GM21367 (cell line): ENCODE results near the gene HYAL1.
"Not testable (repeated sequence)": the region's sequence is repeated elsewhere in the genome, so short reads cannot be mapped to it uniquely, and the experiment has no call there.

Experiments used
- ATAC-seq: cut with Tn5 transposase; IDR thresholded peaks from one replicate; pipeline ENCODE4 v1.9.1; 2021; ENCODE audit not compliant: unreplicated experiment

The HYAL1 gene

DNA sequence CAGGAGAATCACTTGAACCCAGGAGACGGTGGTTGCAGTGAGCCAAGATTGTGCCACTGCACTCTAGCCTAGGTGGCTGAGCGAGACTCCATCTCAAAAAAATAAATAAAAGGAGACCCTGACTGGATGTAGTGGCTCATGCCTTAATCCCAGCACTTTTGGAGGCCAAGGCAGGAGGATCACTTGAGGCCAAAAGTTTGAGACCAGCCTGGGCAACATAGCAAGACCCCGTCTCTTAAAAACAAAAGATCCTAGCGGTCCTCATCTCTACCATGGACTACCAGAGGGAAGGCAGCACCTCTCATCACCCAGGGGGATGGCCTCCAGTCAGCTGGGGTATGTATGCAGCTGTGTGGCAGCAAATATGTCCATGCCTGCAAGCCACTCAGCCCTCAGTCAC lies 41.2 kb downstream of the HYAL1 start:
- not testable (repeated sequence) for ATAC-seq

- ATAC-seq, result no peak
Measured at GRCh38 chr3:50261505-50261904, 41.9 kb downstream of the HYAL1 start.

DNA sequence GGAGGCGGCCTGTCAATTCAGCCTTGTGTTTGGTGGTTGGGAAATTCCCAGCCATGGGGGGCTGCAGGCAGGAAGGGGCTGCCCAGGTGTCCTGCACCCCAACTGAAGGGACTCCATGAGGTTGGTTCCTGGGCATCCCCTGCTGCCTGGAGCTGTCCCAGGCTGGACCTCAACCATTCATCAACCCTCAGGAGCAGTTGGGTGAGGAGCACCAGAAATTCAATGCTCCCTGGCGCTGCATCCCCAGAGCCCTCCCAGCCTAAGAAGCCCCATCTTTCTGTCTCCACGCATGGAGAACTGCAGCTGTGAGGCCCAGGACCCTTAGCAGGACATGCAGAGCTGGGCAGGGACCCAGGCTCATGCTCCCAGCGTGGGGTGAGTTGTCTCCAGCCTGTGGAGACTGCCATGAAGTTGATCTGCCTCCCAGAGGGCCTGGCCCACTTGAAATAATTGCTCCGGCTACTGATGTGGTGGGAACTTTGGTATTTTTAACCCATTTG lies 42.4 kb downstream of the HYAL1 start:
- no peak for ATAC-seq

GRCh38 chr3:50260027-50260941 lies 43.1 kb downstream of the HYAL1 start:
- peak; percentile 81 for ATAC-seq

DNA sequence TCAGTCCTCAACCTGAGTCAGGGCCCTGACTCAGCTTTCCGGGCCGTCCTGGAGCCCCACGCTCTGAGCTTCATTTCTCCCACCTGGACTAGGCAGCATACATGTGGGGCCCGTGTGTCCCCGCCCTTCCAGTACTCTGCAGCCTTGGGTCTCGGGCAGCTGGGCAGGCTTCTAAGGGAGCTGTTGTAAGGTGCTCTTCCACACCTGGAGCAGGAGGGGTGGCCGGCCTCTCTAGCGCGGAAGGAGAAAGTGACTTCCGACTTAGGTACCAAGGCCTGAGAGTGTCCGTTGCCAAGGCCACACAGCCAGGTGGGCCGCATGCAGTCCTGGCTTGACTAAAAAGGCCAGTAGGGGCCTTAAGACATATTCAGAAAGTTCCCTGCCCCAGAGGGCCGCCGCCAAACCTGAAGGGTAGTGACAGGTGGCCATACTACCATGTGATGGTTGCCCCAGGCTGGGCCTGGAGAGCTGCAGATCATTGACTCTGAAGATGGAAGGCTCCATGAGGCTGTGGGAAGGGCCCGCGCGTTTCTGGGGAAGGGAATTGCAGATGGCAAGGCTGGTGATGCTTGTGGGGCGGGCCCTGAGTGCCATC lies 43.8 kb downstream of the HYAL1 start:
- peak; percentile 11 for ATAC-seq

GRCh38 chr3:50258979-50259378 lies 44.4 kb downstream of the HYAL1 start:
- no peak for ATAC-seq

DNA sequence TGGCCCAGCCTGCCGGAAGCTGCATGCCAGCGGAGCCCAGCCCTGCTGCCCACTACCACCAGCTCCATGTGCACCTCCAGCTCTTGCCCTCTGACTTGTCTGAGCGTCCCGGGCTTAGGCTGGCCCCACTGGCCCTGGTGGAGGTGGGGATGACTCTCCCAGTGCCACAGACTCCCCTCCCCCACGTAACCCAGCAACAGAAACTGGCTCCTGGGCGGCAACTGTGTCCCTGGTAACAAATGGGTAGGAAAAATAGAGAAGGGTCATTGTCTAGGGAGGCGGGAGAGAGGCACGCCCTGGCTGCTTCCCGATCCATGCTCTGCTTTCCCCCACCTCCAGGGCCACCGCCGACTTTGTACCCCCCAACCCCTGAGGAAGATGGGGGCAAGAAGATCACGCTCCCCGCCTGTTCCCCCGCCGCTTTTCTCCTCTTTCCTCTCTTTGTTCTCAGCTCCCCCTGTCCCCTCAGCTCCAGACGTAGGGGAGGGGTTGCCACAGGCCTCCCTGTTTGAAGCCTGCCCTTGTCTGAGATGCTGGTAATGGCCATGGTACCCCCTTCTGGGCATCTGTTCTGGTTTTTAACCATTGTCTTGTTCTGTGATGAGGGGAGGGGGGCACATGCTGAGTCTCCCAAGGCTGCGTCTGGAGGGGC lies 45.2 kb downstream of the HYAL1 start:
- no peak for ATAC-seq

- ATAC-seq, result no peak
Measured at GRCh38 chr3:50256978-50257890, 46.1 kb downstream of the HYAL1 start.

DNA sequence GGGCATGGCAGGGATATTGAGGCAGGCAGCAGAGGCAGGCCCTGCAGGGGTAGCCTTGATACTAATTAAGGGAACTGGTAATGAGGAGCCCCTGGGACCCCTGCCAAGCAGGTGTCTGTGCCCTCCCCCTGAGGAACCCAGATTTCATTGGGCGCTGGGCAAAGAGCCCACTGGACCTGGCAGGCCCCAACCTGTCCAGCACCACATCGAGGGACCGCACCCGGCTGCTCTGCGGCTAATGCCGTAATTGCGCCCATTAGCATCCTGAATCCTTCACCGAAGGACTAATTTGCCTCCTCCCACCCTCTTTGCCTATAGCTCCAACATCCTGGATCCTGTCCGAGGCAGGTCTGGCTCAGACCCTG lies 48.1 kb downstream of the HYAL1 start:
- no peak for ATAC-seq

GRCh38 chr3:50254577-50255250 lies 48.7 kb downstream of the HYAL1 start:
- ATAC-seq, result no peak

DNA sequence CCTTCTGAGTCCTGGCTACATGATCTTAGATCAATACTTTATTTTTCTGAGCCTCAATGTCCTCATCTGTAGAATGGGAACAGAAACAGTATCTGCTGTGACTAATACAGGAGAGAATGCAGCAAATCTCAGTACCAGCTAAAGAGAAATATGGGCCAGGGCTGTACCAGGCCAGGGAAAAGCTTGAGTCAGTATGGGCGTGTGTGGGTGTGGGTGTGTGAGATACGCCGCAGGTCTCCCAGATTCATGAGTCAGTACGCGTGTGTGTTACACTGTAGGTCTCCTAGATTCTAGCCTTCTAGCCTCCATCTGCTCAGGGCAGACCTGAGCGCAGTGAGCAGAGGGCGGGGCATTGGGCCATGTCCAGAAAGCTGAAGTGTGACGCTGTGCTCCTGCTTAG lies 52.2 kb downstream of the HYAL1 start:
- no peak for ATAC-seq

DNA sequence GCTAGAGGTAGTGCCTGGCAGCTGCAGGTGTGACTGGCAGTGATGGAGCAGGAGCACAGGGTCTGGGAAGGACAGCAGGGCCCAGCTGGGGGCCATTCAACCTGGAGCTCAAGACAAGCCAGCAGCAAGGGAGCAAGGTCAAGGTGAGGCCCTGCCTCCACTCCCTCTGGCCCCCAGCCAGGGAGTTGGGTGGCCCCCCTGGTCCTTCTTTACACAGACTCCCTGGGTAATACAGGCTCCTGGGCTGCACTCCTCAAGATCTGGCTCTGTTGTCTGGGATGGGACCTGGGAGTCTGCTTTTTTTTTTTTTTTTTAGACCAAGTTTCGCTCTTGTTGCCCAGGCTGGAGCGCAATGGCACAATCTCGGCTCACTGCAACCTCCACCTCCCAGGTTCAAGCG lies 52.9 kb downstream of the HYAL1 start:
- no peak for ATAC-seq
